Neural crest cell (in vitro differentiated cells): ENCODE measurements around the gene ZNF823. TPM values are rescaled to one million over a fixed set of nuclear protein-coding genes. Genes with fewer than 3 reads are reported as not detected.

Source experiments
- DNase-seq: peaks from one replicate; pipeline ENCODE4 v3.0.0; 2021; ENCODE audit warnings: low read depth, mixed read lengths, low spot score
- H3K27ac Mint-ChIP-seq: one replicate; pipeline ENCODE4 v1.8.0; 2021; ENCODE audit warnings: mild to moderate bottlenecking, mixed read lengths; ENCODE audit not compliant: unreplicated experiment
- H3K27me3 Mint-ChIP-seq: 2 replicates; pipeline ENCODE4 v1.8.0; 2021; ENCODE audit warnings: low read depth, mild to moderate bottlenecking, mixed read lengths
- H3K36me3 Mint-ChIP-seq: 2 replicates; pipeline ENCODE4 v1.8.0; 2021; ENCODE audit warnings: low read depth, mild to moderate bottlenecking, mixed read lengths
- H3K4me1 Mint-ChIP-seq: 2 replicates; pipeline ENCODE4 v1.8.0; 2021; ENCODE audit warnings: mixed read lengths
- H3K4me3 Mint-ChIP-seq: one replicate; pipeline ENCODE4 v1.8.0; 2021; ENCODE audit warnings: mild to moderate bottlenecking, mixed read lengths
- H3K9me3 Mint-ChIP-seq: 2 replicates; pipeline ENCODE4 v1.8.0; 2021; ENCODE audit warnings: mixed read lengths
- CTCF ChIP-seq: fragments of 200-600 bp; sonication (generic); conservative IDR thresholded peaks from 2 replicates; pipeline ENCODE4 v1.5.0; 2021; ENCODE audit warnings: antibody characterized with exemption, mild to moderate bottlenecking
- total RNA-seq: library from RNA; stranded (reverse); gene quantifications from 2 replicates; pipeline ENCODE4 v1.2.1, GENCODE V29; 2021

Gene ZNF823
- total RNA-seq, 1 donor from 2014 or later: 8.8 TPM

- DNase-seq: no peak
- peaks cover 7% of the 10 kb centered on the region for H3K9me3 Mint-ChIP-seq
- peak overlapping the region; percentile 57 for H3K27ac Mint-ChIP-seq
- H3K36me3 Mint-ChIP-seq: peaks cover 11% of the 10 kb centered on the region
- TF ChIP-seq CTCF: no peak
- peak overlapping the region; percentile 99 for H3K4me3 Mint-ChIP-seq
- peaks cover 24% of the 10 kb centered on the region for H3K4me1 Mint-ChIP-seq
- H3K27me3 Mint-ChIP-seq: no peaks in the 10 kb centered on the region
Measured at GRCh38 chr19:11693505-11694499, 44.9 kb downstream of the ZNF823 start.

DNA sequence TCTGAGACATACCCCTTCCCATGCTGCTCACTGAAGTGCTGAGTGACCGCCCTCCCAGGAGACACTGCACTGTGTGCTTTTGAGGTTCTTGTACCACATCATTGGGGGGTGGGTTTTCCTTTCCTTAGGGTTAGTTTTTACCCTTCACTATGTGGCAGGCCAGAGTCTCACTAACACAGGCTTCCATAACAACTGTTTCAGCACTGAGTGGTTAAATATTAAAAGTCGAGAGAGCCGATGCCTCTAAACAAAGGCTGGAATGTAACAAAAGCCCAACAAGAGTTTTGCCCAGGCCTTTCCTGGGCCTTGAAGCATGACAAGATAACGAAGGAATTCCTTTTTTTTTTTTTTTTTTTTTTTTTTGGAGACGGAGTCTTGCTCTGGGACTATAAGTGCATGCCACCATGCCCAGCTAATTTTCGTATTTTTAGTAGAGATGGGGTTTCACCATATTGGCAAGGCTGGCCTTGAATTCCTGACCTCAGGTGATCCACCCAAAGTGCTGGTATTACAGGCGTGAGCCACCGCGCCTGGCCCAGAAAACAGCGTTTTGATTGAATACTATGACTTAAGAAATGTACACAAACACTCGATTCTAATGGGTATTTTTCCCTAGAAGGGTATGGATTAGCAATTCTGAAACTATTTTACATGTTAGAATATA, 46.5 kb downstream of the ZNF823 start:
- H3K9me3 Mint-ChIP-seq: peaks cover 14% of the 10 kb centered on the region

DNA sequence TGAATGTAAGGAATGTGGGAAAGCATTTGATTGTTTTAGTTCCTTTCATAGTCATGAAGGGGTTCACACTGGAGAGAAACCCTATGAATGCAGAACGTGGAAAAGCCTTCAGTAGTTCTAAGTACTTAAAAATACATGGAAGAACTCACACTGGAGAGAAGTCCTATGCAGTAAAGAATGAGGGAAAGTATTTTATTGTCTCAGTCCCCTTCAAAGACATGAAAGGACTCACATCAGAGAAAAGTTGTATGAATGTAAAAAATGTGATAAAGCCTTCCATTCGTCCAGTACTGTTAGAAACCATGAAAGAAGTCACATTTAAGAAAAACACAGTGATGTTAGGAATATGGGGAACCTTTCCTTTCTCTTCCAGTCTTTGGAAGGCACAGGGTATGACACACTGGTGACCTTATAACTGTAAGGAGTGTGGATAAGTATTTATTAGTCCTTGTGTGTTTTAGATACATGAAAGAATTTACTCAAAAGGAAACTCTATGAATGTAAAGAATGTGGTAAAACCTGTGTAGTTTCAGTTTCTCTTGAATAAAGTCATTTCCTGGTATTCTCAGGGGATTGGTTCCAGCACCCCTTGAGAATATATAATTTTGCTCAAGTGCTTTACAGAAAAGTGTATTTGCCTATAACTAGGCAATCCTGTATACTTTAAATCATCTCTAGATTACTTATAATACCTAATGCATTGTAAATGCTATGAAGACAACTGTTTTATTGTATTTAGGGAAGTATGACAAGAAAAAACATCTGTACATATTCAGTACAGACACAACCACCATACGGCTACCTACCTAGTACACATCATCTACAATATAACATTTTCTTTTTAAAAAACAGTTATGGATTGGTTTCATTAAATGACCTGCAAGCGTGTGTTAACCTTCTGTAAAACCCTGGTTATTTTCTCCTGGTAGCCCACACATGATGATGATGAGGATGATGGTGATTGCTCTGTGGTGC, 52.8 kb downstream of the ZNF823 start:
- Mint-ChIP-seq H3K4me3 (no peak overlapping the region), H3K36me3 (peaks cover 65% of the 10 kb centered on the region), H3K27me3 (no peaks in the 10 kb centered on the region), H3K27ac (no peak overlapping the region), H3K9me3 (peaks cover 31% of the 10 kb centered on the region), H3K4me1 (no peaks in the 10 kb centered on the region)
- DNase-seq: no peak
- no peak for TF ChIP-seq CTCF

More for the DNA sequence above, 46.5 kb downstream of the ZNF823 start:
- H3K36me3 Mint-ChIP-seq: peaks cover 22% of the 10 kb centered on the region
- peaks cover 24% of the 10 kb centered on the region for H3K4me1 Mint-ChIP-seq
- no peak for TF ChIP-seq CTCF
- DNase-seq: no peak
- no peak overlapping the region for H3K27ac Mint-ChIP-seq
- peak overlapping the region; percentile 99 for H3K4me3 Mint-ChIP-seq
- no peaks in the 10 kb centered on the region for H3K27me3 Mint-ChIP-seq

- Mint-ChIP-seq H3K27ac (no peak overlapping the region), H3K36me3 (peaks cover 70% of the 10 kb centered on the region), H3K9me3 (peaks cover 34% of the 10 kb centered on the region), H3K27me3 (no peaks in the 10 kb centered on the region), H3K4me3 (no peak overlapping the region), H3K4me1 (no peaks in the 10 kb centered on the region)
- no peak for DNase-seq
- no peak for TF ChIP-seq CTCF
Measured at GRCh38 chr19:11684987-11685675, 53.6 kb downstream of the ZNF823 start.
